ENCODE results near the gene LRP8.

DNA sequence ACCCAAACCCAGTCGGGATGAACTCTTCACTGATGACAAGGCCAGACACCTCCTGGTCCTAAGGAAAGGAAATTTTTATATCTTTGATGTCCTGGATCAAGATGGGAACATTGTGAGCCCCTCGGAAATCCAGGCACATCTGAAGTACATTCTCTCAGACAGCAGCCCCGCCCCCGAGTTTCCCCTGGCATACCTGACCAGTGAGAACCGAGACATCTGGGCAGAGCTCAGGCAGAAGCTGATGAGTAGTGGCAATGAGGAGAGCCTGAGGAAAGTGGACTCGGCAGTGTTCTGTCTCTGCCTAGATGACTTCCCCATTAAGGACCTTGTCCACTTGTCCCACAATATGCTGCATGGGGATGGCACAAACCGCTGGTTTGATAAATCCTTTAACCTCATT is 117.5 kb downstream of the LRP8 start:
- no peak for TF ChIP-seq POLR2A (IDR thresholded peaks at IDR 0.05; ENCODE audit: low read depth, low read length)
- TF ChIP-seq, protein P1, sequence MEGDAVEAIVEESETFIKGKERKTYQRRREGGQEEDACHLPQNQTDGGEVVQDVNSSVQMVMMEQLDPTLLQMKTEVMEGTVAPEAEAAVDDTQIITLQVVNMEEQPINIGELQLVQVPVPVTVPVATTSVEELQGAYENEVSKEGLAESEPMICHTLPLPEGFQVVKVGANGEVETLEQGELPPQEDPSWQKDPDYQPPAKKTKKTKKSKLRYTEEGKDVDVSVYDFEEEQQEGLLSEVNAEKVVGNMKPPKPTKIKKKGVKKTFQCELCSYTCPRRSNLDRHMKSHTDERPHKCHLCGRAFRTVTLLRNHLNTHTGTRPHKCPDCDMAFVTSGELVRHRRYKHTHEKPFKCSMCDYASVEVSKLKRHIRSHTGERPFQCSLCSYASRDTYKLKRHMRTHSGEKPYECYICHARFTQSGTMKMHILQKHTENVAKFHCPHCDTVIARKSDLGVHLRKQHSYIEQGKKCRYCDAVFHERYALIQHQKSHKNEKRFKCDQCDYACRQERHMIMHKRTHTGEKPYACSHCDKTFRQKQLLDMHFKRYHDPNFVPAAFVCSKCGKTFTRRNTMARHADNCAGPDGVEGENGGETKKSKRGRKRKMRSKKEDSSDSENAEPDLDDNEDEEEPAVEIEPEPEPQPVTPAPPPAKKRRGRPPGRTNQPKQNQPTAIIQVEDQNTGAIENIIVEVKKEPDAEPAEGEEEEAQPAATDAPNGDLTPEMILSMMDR (IDR thresholded peaks at IDR 0.05; ENCODE audit: extremely low read depth in 1 of 2, insufficient read depth in 1 of 2, low read depth in 1 of 2, low read length in 2 of 2): no peak
- no peak for TF ChIP-seq EZH2 (IDR thresholded peaks at IDR 0.05; ENCODE audit: borderline replicate concordance, low read depth, low read length, severe bottlenecking)
